Dedifferentiated amniotic fluid mesenchymal stem cell (primary cell): ENCODE measurements around the gene MARK3.
"Not testable (repeated sequence)": the region's sequence is repeated elsewhere in the genome, so short reads cannot be mapped to it uniquely, and the experiment has no call there.

ENCODE experiments used
- DNase-seq: peaks from one replicate; pipeline ENCODE4 v3.0.0-alpha.2; 2016; ENCODE audit errors: extremely low spot score

MARK3 gene

DNA sequence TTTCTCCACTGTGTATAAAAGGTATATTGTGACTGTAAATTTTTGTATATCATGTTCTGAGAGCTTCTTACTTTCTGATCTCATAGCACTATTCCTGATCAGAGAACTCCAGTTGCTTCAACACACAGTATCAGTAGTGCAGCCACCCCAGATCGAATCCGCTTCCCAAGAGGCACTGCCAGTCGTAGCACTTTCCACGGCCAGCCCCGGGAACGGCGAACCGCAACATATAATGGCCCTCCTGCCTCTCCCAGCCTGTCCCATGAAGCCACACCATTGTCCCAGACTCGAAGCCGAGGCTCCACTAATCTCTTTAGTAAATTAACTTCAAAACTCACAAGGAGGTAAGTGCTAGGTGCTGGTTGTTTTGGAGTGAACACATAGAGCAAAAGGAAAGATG, 106.5 kb downstream of the MARK3 start:
- DNase-seq: no peak

DNA sequence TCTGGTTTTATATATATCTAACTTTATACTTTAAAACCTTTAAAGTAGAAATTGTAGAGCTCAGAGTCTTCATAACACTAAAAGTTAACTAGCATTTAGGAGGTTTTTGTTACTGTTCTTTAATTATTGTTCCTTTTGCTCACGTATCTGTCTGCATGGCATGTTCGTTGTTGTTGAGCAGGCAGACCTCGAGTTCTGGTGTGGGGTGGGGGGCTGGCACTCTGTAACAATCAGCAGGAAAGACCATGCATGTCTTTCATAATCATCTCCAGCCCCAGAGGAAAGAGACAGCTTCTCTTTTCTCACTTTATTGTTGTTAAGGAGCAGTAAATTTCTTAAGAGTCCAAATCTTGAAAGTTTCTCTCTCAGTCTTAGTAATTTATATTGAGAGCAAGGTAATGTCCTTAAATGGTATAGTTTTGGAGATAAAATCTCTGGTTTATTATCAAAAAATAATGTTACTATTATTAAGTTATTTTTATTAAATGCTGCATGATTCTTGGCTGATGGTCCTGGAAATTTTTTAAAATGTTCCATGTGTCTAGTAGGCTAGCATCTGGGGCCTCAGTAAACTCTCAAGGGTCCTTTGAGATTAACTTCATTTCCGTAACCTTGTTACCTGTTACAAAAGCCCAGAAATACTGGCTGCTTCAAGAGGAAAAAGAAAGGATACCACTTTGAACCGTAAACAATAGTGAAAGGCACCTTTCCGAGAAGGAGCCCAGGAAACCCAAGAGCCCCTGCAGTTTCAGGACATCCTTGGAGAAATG, 107.1 kb downstream of the MARK3 start:
- DNase-seq: no peak

DNA sequence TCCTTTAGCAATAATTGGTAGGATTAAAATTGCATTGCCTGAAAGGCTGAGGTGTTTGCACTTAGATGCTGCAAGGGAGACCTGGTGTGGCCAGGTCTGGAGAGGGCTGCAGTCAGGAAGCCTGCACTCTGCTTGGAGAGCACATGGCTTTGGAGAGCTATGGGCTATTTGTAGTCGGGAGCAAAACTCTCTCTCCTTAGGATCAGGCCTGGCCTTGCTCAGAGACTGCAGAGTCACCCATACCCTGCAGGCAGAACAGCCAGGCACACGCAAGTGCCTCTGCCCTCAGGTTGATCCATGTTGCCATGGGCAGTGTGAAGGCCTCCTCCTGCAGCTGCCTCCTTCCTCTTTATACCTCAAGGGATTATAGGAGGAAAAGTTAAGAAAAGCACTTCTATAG, 110.6 kb downstream of the MARK3 start:
- DNase-seq: no peak

DNA sequence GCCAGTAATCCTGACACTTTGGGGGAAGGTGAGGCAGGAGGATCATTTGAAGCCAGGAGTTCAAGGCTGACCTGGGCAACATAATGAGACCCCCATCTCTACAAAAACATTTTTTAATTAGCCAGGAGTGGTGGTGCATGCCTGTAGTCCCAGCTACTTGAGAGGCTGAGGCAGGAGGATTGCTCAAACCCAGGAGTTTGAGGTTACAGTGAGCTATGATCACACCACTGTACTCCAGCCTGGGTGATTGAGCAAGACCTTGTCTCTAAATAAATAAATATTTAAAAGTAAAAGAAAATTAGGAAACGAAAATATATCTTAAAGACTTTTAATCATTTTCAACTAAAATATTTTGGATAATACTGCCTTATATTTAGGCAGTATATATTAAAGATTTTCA, 111.6 kb downstream of the MARK3 start:
- no peak for DNase-seq

DNA sequence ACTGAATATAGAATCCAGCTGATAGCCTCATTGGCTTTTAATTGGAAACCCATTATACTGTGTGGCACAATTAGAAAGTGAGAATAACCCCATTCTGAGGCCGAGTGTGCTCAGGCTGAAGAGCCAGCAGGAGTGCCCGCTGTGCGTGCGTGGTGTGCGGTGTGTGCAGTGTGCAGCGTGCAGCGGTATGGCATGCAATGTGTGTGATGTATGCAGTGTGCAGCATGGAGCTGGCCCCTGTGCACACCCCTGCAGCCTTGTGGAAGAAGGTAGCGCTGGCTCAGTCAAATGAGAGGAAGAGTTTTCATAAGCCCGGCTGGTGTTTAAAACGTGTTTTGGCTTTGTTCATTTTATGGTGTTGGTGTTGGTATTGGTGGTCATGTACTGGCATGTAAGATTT, 114.5 kb downstream of the MARK3 start:
- DNase-seq: no peak

- DNase-seq: peak; percentile 83
These were observed 115.2 kb downstream of the MARK3 start for GRCh38 chr14:103500148-103500990.

GRCh38 chr14:103501041-103501870, 116.0 kb downstream of the MARK3 start:
- DNase-seq: no peak

- no peak for DNase-seq
These were observed 116.9 kb downstream of the MARK3 start for GRCh38 chr14:103501921-103502669.

DNA sequence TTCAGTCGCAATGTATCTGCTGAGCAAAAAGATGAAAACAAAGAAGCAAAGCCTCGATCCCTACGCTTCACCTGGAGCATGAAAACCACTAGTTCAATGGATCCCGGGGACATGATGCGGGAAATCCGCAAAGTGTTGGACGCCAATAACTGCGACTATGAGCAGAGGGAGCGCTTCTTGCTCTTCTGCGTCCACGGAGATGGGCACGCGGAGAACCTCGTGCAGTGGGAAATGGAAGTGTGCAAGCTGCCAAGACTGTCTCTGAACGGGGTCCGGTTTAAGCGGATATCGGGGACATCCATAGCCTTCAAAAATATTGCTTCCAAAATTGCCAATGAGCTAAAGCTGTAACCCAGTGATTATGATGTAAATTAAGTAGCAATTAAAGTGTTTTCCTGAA, 117.7 kb downstream of the MARK3 start:
- no peak for DNase-seq

GRCh38 chr14:103503296-103503695, 118.1 kb downstream of the MARK3 start:
- DNase-seq: no peak

DNA sequence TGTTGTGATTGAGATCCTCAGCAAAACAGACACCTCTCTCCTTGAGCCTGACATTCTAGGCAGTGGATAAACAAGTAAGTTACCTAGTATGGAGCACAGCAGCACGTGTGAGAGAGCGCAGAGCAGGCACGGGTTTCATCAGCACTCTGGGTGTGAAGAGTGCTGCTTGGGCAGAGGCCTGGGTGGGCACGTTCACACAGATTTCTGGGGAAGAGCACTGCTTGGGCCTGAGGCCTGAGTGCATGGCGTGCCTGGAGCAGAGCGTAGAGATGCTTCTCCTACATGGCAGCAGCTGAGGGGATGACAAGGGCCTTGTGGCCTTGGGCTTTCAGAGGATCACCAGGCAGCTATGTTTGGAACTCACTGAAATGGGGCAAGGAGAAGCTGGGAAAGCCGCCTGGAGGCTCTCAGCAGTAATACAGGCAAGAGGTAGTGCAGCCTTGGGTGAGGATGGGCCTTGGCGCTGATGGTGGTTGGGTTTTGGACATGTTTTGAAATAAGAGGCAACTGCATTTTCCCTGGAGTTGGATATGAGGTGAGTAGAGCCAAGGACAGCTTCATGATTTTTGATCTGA, 119.9 kb downstream of the MARK3 start:
- no peak for DNase-seq

- no peak for DNase-seq
These were observed 122.5 kb downstream of the MARK3 start for GRCh38 chr14:103507751-103508150.

- DNase-seq: no peak
These were observed 123.5 kb downstream of the MARK3 start for GRCh38 chr14:103508521-103509329.

DNA sequence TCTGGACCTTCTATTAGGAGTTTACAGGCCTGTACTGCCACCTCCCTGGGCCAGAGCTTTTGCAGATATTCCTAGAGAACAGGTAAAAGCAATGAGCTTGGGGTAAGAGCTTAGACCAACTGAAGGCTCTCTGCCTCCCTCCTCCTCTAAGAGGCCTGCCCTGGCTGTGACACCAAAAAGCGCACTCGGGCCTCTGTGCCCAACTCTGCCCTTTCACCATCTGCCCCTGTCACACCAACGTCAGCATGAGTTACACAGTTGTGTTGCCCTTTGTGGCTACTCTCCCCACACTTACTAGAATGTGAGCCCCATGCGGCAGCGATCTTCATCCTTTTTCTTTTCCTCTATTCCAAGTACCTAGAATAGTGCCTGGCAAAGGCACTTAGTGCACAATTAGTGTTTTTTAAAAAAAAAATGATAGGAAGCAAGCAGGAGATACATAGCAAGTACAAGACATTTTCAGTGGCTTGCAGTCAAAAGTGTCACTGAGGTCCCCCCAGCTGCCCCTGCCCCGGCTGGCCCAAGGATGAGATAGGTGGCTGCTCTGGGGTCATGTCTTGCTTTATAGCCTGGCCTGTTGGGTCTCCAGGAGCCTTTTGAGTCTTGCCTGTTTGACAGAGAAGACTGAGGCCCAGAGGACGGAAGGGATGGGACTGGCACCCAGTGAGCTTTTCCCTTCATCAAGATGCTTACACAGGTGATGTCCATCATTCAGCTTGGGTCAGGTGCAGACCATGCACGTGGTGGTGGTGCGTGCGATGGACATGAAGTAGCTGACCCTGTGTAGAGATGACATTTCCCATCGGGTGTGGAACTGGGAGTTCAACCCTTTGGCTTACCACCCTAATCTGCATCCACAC, 124.9 kb downstream of the MARK3 start:
- no peak for DNase-seq

GRCh38 chr14:103510724-103511693, 125.8 kb downstream of the MARK3 start:
- DNase-seq: no peak

- not testable (repeated sequence) for DNase-seq
These were observed 127.0 kb downstream of the MARK3 start for GRCh38 chr14:103512180-103512579.

GRCh38 chr14:103512701-103513611, 127.7 kb downstream of the MARK3 start:
- DNase-seq: no peak
